Stimulated activated CD8-positive, alpha-beta memory T cell treated with anti-CD3 and anti-CD28 coated beads, Interleukin-2, amount 100 ng/mL, for 48 hours (primary cell): ENCODE measurements around the gene PRPS1.
"Not testable (repeated sequence)": the region's sequence is repeated elsewhere in the genome, so short reads cannot be mapped to it uniquely, and the experiment has no call there.

Source experiments
- DNase-seq, 2 donors: peaks; one replicate each; pipeline ENCODE4 v3.0.0-alpha.2; 2020; ENCODE audit warnings: low read depth in 2 of 2

PRPS1 gene

GRCh38 chrX:107674480-107675364 is 46.4 kb downstream of the PRPS1 start:
- DNase-seq, result no peak

- DNase-seq, result no peak
Observed at GRCh38 chrX:107675365-107675654, 47.0 kb downstream of the PRPS1 start.

- no peak for DNase-seq
Observed at GRCh38 chrX:107675823-107676555, 47.7 kb downstream of the PRPS1 start.

GRCh38 chrX:107676559-107677378 is 48.5 kb downstream of the PRPS1 start:
- DNase-seq, result peak in 1 of 2 donors; percentile 24

DNA sequence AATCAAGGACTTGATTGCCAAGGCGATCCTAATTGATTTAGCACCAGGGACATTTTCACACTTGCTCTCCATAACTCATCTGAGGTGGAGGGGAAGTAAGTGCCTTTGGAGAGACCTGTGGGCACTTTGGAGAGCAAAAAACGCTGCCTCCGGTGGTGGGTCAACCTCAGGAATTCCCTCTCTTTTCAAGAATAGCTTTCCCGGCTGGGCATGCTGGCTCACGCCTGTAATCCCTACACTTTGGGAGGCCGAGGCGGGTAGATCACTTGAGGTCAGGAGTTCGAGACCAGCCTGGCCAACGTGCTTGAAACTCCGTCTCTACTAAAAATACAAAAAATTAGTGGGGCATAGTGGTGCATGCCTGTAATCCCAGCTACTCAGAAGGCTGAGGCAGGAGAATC is 49.2 kb downstream of the PRPS1 start:
- no peak for DNase-seq

DNA sequence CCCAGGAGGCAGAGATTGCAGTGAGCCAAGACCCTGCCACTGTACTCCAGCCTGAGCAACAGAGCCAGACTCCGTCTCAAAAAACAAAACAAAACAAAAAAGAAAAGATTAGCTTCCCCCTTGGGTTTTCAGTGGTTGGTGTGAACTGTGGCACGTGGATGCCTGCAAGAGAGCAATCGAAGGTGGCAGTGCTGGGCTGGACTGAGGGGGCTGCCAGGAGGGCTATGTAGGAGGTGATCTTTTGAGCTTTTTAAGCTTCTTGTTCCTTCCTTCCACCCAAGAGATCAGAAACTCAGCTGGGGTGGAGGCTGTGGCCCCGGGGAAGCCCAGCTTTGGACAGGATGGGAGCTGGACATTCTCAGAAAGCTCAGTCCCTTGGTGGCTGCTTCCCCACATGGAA is 49.6 kb downstream of the PRPS1 start:
- no peak for DNase-seq

DNA sequence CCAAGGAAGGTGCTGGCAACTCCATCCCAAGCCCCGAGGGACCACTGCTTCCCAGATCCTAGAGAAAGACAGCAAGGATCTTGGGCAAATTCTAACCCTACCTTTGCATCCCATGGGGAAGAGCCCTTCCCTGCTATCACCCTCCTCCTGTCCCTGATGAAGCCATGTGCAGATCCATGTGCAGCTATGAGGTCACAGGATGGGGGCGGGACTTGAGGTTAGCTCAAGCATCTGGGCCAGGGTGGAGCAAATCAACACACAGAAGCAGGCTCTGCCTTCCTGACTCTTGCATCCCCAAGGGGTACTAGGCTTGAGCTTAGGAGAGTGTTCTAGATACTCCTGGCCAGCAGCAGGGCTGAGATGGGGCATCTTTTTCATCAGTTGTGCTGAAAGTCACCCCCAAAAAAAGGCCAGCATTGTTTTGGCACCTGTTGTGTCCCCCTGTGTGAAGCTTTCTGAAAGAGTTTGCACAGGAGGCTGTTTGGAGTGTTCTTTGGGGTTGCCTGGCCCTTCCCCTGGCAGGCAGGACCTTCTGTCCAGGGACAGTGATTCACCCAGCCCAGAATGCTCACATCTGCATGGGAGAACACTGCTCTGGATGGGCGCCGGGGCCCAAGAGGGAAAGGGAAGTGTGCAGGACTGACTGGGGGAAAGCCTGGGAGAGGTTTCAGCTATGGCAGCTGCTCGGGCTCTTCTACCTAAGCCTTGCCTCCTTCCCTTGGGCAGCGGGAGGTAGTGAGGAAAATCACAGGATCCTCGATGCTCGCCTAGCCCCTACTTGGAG is 50.8 kb downstream of the PRPS1 start:
- DNase-seq, result peak; percentile 37 to 45

GRCh38 chrX:107682256-107682655 is 53.9 kb downstream of the PRPS1 start:
- DNase-seq, result no peak

GRCh38 chrX:107683124-107683895 is 55.0 kb downstream of the PRPS1 start:
- DNase-seq, result no peak

DNA sequence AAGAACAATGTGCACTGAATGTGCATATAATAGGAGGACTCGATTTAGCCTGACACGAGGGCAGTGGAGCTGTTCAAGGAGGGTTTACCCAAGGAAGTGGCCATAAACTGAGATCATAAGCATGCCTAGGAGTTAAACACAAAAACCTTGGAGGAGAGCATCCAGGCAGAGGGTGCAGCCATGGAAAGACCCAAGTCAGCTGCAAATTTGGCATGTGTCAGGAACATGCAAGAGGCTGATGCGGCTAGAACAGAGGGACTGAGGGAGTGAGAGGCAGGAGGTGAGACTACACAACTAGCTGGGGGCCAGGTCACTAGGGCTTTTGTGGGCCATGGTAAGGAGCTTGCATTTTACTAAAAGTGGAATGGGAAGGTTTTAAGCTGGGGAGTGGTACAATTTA is 55.6 kb downstream of the PRPS1 start:
- DNase-seq, result no peak

GRCh38 chrX:107684956-107685385 is 56.7 kb downstream of the PRPS1 start:
- no peak for DNase-seq

DNA sequence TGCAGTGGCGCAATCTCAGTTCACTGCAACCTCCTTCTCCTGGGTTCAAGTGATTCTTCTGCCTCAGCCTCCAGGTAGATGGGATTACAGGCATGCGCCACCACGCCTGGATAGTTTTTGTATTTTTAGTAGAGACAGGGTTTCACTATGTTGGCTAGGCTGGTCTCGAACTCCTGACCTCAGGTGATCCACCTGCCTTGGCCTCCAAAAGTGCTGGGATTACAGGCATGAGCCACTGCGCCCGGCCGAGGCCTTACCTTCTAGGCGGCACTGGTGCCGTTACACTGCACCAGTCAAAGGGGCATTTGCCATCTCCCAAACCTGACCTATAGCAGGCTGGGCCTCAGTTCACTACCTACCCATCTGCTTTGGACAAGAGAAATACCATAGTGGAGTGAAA is 57.3 kb downstream of the PRPS1 start:
- DNase-seq, result not testable (repeated sequence)

DNA sequence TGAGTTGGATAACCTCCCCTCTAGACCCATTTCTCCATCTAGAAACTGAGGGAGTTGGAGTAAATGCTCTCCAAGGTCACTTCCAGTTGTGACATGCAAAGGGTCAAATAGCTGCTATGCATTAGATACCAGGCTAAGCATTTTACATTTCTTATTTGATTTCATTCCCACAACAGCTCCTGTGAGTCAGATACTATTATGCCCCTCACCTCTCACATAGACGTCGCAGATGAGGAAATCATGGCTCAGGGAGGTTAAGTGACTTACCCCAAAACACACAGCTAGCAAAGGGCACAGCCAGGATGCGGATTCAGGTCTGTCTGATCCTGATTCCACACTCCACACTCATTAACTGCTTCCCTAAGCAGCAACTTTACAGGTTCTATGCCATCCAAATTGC is 57.7 kb downstream of the PRPS1 start:
- no peak for DNase-seq

- no peak for DNase-seq
Observed at GRCh38 chrX:107686792-107687191, 58.5 kb downstream of the PRPS1 start.

- DNase-seq, result no peak
Observed at GRCh38 chrX:107687445-107687844, 59.1 kb downstream of the PRPS1 start.

DNA sequence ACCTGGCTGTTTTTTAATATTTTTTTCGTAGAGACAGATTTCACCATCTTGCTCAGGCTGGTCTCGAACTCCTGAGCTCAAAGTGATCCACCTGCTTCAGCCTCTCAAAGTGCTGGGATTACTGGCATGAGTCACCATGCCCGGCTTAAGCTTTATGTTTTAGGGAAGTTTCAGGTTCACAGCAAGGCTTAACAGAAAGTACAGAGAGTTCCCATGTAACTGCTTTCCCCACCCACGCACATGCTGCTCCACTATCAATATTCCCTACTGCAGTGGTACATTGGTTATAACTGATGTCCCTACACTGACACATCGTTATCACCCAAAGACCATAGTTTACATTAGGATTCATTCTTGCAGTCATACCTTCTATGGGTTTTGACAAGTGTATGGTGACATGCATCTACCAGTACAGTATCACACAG is 62.7 kb downstream of the PRPS1 start:
- no peak for DNase-seq

GRCh38 chrX:107699616-107700015 is 71.3 kb downstream of the PRPS1 start:
- no peak for DNase-seq

DNA sequence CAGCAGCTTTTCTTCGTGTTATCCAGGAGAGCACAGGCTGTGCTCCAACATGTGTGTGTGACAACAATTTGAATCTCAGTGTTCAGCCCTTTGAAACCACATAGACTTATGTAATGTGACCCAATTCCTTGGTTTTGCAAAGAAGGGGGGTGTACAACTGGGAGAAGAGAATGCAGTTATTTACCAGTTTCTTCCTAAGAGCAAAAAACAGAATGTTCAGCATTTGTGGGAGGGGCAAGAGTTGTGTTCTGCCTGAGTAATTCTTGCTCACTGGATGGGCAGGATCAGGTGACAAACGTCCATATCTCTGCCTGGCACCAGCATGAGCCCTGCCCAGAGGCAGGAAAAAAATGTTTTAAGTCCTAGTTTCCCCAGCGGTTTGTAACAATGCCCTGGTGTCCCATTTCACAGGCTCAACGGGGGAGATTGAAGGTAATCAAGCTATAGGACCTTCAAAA is 72.0 kb downstream of the PRPS1 start:
- no peak for DNase-seq
